NCI-H82 treated with DMSO at 0.1 percent for 48 hours (cell line): Measurements from ENCODE around the gene MRTFB.

Experiments used
- DNase-seq: peaks from one replicate; lab custom pipeline; 2025; ENCODE audit not compliant: unreplicated experiment; lab: John Stamatoyannopoulos, UW

MRTFB gene

DNA sequence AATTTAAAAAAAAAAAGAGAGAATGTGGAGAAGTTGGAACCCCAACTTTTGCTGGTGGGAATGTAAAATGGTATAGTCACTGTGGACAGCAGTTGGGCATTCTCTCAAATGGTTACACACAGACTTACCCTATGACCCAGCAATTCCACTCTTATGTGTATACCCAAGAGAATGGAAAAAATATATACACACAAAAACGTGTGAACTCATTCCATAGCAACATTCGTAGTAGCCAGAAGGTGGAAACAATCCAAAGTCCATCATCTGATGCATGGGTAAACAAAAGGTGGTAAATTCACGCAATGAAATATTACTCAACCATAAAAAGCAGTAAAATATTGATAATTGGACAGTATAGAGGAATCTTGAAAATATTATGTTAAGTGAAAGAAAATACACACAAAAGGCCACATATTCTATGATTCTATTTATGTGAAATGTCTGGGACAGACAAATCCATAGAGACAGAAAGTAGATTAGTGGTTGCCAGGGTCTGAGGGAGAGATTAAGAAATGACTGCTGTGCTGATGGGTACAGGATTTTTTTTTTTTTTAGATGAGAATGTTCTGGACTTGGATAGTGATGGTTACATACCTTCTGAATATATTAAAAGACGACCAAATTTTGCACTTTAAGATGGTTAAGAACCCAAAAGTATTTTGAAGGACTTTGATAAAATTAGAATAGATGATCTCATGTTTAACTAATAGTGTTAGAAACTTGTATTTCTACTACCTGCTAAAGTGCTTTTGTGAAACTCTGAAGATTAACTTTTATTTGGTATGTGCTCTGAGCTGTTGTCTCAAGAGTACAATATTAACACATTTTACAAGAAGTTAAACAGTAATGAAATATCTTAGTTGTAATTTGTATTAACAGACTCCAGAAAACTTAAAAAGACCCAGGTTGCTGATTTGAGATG, 60.9 kb downstream of the MRTFB start:
- peak; percentile 16 for DNase-seq

DNA sequence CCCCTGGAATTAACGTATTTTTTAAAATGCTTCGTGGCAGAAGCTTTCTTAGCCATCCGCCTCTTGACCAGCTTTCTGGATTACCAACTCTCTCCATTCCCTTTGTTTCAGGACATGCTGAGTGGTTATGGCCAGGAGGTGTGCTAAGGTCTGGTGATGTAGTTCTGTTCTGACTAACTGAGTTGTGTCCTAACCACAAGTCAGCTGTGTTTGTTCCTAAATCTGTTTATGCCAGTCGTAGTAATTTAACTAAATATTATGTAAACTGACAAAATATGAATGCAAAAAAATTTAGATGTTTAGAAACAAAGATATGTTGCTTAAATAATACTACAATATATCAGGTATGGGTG, 61.6 kb downstream of the MRTFB start:
- no peak for DNase-seq

DNA sequence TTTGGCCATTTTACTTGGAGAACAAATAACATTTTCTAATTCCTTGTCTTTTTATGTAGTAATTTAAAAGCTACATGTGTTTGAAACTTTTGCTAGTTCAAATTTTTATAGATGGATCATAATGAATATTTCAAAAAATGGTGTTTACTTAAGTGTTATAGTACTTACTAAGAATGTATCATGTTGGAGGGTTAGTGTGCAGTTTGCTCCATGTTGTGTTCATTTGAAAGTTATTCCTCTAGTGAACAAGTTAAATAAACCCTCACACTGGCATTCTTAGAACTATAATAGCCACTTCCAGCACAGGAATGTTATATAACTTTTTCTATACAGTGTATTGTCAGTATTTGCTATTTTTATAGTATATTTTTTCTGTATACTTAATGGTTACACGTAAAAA, 62.8 kb downstream of the MRTFB start:
- no peak for DNase-seq

DNA sequence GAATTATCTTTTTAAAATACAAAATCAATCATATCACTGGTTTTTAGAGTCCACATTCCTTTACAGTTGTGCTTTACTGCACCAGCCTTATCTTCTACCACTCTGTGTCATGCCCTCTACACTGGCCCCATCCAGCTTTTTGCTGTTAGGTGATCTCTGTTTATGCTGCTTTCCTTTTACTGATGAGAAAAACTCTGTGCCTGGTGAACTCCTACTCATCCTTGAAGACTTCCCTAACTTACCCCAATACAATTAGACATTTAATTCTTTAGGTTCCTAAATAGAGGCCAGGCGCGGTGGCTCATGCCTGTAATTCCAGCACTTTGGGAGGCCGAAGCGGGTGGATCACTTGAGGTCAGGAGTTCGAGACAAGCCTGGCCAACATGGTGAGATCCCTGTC, 64.6 kb downstream of the MRTFB start:
- no peak for DNase-seq

DNA sequence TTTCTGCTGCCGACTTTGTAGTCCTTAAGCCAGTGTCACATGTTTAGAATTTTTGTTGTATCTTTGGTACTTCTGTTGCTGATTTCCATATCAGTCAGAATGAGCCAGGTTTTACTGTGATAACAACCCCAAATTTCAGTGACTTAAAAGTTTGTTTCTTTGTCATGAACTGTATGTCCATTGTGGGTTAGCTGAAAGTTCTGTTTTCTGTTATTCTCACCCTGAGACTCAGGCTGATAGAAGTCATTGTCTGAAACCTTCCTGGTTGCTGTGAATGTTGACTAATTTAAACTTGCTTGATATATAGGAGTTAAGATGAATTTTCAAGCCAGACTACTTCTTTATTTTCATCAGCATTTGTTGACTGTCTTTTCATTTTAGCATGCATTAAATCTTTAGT, 68.8 kb downstream of the MRTFB start:
- DNase-seq: no peak

DNA sequence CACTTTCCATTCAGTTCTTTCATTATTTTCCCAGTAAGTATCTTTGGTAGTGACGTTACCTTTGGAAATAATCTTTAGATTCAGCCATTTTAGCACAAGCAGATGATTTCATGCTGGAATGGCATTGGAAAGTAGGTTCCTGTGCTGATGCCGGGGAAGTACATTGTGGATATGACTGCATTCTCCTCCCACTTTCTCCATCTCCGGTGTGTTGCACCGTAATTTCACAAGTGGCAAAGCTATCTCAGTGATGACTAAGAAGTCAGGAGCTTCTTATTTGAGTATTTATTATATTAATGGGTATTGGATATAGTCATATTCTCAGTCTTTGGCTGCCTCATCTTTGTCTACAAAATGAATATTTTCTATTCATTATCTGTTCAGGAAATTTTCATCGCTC, 69.8 kb downstream of the MRTFB start:
- no peak for DNase-seq

DNA sequence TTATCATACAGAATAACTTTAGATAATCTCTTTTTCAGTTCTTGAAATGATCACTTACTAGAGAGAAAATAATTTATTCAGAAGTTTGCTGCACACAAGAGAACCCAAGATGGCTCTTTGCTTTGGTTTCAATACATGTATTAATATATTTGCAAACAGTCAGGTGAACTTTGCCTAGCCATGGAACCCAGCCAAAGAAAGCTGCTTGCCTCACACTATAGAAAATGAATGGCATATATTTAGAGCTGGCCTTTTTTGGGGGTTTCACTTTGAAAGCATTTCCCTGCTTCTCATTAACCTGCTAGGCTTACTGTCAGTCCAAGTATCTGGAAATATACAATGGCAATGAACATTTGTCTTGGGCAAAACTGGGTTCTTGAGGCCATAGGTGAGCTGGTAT, 75.3 kb downstream of the MRTFB start:
- no peak for DNase-seq

DNA sequence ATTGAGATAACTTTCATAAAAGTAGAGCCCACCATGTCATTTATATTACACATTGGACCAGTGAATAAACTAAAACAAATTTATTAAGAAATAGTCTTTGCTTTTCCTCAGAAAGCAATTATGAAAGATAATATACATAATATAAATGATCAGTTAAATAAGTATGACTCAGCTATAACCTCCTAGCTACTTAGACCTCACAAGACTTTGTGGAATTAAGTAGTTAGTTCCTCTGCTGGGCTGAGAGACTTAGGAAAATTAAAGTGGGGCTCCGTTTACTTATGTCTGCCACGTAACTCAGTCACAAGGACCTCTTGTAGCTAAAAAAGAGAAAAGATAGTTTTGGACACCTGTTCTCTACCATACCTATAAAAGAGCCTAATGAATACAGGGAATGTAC, 76.9 kb downstream of the MRTFB start:
- DNase-seq: no peak

DNA sequence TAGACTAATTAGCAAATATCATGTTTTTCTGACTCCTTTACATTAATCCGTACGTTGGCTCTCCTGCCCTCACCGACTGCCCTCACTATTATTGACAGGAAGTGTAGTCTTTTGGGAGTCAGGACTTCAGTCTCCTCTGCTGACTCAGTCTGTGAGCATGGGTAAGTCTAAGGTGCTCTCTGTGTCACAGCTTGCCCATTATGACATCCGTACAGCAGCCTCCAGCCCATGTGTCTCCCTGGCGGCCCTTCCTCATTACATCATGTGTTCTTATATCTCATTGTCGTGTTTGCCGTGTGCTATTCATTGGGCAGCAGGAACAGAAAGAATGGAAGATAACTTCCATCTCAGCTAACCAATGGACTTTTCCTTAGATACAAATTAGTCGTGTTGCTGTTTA, 77.5 kb downstream of the MRTFB start:
- DNase-seq: no peak

DNA sequence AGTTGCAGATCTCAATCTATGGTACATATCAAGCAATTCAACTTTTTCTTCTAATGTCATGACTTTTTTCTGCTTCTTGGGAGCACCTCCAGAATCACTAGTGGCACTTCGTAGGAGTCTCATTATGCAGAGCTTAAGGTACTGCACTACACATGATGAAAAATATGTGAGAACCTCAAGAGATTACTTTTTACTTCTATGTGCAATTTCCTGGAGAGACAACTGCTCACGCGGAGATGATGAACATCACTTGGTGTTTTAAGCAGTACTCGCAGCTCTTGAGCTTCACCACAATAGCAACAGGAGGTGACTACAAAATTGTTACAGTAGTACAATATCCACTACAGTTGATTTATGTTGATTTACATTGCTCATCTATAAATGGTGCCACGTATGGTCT, 79.7 kb downstream of the MRTFB start:
- DNase-seq: no peak

DNA sequence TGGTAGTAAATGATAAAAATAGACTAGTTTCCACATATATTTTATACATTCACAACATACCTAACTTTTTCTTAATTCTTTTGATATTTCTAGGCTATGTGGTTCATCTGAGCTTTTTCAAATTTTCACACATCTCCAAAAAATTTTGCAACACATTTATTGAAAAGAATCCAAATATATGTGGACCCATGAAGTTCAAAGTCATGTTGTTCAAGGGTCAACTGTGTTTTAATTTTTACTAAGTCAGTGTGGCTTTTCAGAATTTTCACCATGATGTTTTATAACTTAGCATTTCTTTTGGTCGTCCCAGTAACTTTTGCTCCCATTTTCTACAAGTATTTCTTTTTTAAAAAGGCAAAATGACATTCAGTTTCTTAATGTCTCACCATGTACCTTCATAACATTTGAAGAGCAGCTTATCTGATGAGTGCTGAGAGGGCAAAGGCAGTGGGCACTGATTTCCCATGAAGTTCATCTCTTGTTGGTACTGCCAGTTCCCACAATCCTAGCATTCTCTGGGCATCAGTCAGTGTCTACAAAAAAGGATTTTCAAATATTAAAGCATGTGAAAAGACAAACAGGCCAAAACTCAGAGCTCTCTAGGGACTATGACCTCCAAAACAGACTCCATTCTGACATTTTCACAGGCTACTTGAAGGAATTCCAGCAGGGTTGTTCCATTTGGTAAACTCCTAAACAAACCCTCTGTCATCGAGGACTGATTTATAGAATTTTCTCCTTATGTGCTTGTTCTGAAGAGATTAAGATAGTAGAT, 80.3 kb downstream of the MRTFB start:
- no peak for DNase-seq

DNA sequence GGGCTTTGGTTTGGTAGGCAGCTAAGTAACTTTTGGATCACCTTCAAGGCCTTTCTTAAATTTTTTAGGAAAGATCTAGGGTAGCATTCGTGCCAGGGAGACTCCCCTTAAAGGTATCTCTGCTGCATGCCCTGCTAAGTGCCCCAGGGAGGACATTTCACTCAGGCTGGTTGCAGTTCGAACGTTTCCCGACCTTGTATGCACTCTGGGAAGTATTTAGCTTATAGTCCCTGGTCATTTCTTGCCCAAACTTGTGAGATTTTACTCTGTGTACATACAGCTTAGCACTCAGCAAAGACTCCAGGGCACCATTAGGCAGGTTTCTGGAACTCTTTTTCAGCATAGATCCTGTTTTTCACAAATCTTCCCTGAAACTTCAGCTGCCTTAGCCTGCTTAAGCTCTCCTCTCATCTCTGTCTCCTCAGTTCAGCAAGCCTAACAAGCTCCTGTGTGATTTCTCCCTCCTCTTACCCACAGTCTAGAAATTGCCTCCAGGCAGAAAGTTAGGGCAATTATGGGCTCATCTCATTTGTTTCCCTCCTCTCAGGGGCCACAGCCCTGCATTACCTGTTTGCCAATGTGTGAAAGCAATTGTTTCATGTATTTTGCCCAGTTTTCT, 84.6 kb downstream of the MRTFB start:
- no peak for DNase-seq

DNA sequence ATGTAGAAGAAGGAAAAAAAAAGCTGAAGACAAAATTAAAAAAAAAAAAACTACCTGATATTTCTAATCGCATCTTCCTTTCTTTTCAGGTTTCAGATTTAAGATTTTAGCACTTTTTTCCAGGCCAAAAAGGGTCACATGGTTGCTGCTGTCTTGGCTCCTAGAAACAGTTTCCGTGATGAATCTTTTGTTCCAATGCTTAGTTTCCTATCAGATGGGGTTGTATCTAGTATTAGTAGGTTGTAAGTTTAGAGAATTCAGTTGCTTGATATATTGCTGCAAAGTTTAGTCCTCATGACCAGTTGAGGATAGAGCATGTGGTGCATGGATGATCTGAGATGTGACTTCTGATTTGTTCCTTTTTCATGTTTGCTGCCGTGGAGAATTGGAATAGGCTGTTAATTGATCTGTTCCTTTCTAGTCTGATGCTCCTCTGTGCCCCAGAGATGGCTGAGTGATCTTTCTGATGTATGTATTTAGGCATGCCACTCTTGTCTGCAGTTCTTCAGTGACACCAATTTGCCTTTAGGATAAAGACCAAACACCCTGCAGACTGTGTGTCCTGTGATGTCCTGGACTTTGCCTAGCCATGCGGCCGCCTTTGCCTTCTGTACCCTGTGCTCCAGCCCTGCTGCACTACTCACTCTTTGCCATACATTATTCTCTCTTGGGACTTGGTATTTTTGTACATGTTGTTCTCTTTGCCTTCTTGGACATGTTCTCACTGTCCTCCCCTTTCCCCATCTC, 94.0 kb downstream of the MRTFB start:
- DNase-seq: no peak

DNA sequence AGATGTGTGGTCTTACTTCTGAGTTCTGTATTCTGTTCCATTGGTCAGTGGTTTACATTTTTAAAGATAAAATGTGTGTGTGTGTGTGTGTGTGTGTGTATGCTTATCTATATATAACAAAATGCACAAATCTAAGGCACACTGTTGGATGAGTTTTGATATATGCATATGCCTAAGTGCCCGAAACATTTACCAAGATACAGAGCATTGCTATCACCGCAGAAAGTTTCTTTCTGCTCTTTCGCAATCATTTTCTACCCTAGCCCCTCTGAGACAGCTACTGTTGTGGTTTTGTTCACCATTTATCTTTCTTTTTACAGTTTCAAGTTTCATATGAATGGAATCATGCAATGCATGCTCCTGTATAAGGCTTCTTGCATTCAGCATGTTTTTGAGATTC, 97.0 kb downstream of the MRTFB start:
- no peak for DNase-seq

DNA sequence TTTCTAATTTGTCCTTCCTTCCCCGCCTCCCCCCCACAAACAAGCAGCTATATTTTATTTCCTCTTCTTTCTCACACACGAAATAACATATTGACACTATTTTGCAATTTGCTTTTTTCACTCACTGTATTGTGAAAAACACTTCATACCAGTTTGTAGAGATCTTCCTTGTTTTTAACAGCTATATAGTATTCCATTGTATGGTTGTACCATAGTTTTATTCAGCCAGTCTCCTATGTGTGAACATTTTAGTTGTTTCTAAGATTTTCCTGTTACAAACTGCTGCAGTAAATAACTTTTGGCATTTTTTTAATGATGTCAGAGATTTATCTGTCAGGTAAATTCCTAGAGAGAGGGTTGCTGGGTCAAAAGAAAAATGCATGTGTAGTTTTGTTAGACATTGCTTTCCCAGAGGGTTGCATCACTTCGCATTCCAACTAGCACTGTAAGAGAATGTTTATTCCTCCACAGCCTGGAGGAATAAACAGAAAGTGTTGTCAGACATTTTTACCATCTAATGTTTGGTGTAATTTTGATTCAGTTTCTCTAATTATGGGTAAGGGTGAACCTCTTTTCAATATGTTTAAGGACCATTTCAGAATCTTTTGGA, 101.2 kb downstream of the MRTFB start:
- DNase-seq: no peak

DNA sequence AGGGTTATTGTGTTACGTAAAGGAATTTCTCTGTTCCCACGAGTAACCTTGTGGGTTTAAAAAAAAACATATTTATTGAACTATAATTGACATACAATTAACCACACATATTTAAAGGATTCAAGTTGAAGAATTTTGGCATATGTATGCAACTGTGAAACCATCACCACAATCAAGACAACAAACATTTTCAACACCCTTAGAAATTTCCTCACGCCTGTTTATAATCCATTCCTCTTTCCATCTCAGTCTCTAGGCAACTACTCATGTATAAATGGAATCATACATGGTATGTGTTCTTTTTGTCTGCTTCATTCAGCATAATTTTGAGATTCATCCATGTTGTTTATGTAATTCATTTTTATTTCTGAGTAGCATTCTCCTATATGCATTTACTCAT, 104.0 kb downstream of the MRTFB start:
- no peak for DNase-seq

DNA sequence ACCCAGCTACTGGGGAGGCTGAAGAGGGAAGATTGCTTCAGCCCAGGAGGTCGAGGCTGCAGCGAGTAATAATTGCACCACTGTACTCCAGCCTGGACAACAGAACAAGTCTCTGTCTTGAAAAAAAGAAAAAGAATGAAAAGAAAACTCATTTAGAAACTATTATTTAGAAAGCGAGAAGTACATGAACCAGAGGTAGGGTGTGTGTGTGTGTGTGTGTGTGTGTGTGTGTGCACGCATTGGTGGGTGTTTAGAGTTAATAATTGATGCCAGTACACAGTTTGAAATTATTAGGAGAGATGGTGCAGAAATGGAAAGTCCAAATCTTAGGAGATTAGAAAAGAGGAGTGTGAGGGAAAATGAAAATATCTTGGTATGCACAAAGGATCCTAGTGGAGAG, 106.6 kb downstream of the MRTFB start:
- DNase-seq: no peak

DNA sequence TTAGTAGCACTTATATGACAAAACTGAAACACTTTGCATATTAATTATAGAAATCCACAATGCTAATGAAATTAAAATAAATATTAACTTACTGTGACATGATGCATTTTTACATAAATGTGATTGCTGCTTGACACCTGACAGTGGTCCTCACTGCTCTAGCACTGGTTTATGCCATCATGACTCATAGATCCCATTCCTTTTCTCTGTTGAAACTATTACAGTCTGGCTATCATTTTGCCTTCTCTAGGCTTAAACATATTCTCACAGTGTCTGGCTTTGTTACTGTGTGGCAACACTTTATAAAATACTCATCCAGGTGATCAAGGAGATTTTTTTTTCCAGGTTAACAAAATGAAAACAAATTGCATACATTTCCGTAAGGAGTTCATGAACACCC, 108.0 kb downstream of the MRTFB start:
- DNase-seq: no peak

DNA sequence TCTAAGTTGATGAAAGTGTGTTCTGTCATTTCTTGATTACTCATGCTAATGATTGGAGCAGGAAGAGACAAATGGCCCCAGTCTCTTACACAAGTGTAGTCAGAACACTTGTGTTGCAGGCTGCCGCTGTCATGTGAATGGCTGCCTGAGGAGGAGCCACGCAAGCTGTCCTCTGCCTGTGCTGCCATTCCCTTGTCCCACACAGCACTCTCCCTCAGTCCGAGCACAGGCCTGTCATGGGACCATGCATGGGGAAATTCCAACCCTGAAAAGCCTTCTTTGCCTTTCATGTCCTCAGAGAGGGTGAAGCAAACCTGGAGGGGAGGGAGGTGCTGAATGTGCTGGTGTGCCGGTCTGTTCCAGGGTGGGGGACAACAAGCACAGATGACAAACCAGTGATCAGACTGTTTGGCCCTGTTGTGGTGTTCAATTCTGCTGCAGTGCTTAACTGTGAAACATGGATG, 109.4 kb downstream of the MRTFB start:
- DNase-seq: no peak

DNA sequence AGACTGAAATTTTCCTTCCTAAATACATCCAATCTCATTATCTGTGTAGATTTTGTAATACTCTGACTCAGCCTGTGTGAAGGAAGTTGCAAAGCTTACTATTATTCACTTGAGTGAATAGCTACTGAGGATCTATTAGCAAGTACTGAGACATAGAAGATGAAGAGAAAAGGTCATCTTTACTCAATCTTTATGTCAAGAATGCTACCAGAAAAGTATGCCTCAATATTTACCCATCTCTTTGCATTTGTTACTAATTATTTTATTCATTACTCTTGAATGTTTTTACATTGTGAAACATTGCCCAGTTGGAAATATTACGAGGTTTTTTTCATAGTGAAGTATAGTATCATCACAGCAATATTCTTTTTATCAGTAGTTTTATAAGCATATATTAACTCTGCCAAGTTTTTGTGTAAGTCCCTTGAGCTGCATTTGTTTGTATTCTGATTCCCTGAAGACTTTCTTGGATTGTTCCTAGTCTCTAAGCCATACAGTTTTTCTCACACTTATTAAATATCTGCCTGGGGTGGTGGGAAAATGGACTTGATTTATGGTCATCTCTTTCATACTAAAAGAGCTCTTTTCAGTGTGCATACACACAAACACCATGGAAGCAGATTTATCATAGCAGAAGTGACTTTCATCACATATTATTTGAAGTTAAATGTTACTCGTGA, 110.4 kb downstream of the MRTFB start:
- DNase-seq: no peak
